Astrocyte (in vitro differentiated cells and primary cell): Measurements from ENCODE around the gene JAKMIP2.

Source experiments
- CTCF ChIP-seq: IDR thresholded peaks from 2 replicates; pipeline ENCODE4 v1.5.1; 2011; ENCODE audit warnings: low read depth, mild to moderate bottlenecking, inconsistent platforms, low read length, moderate library complexity; ENCODE audit not compliant: insufficient read depth
- EZH2 ChIP-seq: IDR thresholded peaks from 2 replicates; pipeline ENCODE4 v1.6.1; 2012; ENCODE audit warnings: mild to moderate bottlenecking, low read length, inconsistent platforms; ENCODE audit not compliant: insufficient read depth

DNA sequence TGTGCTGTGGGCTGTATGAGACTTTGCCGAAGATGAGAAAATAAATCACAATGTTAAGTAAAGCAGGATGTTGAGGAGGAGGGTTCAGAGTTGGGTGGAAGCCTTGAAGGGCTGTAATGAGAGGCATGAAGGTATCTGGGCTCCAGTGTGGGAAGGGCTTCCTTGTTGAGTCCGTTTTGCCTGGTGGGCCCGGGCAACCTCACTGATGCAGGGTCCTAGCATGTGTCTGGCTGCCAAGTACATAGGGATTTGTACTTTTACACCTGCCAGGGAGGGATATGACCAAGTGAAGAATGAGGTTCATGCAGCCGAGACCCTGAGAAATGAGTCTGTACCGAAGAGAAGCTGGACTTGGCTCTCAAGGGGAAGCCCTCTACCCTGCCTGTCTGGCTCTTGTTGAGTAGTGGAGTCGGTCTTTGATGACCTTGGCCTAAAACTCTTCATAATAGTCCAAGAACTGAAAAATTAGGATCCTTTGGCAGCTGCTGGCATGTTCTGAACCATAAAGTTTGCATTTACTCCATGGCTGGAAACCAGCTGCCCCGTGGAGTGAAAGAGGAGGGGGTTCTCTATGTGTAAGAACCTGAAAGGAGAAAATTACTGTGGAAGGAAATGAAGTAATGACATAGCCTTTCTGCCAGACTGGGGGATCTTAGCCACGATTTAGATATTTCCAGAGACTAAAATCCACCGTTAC, 213.7 kb downstream of the JAKMIP2 start:
- TF ChIP-seq CTCF (no peak), EZH2 (no peak)
